Measurements from ENCODE around the gene YBX1. TPM values are rescaled to one million over a fixed set of nuclear protein-coding genes. Genes with fewer than 3 reads are reported as not detected.

YBX1 gene
- total RNA-seq, 2 experiments from 2014 or later, result 1,417 to 1,447 TPM

DNA sequence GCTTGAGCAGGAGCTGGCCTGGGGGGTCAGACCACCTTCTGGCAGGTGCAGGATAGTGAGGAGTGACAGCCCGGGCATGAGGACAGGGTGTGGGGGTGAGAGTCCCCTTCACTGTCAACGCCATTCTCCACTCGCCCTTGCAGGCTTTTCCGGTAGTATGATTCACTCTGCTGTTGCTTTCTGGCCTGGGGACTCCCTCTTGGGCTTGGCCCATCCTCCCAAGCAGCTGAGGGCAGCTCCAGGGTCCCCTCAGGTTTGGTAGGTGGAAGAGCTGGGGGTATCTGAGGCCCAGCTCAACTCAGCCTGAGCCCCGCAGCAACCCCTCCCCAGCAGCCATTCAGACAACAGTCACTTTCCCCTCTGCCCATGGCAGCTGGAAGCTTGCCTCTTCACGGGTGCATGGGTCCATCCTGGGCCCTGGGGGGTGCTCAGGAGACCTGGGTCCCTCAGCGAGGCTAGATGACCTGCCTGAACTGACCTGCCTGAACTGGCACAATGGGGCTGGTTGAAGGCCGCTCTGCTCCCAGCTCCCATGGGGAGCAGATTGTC is 56.5 kb downstream of the YBX1 start:
- POLR2A ChIA-PET, result interaction anchor here (1.3 kb wide), 1 partner anchor 20 kb away, joined by 4 read pairs; no protein-coding TSS in a partner anchor
- no peaks in the 10 kb centered on the region for H3K36me3 Mint-ChIP-seq (ENCODE audit: low read depth)
- H3K27me3 Mint-ChIP-seq, result no peaks in the 10 kb centered on the region

DNA sequence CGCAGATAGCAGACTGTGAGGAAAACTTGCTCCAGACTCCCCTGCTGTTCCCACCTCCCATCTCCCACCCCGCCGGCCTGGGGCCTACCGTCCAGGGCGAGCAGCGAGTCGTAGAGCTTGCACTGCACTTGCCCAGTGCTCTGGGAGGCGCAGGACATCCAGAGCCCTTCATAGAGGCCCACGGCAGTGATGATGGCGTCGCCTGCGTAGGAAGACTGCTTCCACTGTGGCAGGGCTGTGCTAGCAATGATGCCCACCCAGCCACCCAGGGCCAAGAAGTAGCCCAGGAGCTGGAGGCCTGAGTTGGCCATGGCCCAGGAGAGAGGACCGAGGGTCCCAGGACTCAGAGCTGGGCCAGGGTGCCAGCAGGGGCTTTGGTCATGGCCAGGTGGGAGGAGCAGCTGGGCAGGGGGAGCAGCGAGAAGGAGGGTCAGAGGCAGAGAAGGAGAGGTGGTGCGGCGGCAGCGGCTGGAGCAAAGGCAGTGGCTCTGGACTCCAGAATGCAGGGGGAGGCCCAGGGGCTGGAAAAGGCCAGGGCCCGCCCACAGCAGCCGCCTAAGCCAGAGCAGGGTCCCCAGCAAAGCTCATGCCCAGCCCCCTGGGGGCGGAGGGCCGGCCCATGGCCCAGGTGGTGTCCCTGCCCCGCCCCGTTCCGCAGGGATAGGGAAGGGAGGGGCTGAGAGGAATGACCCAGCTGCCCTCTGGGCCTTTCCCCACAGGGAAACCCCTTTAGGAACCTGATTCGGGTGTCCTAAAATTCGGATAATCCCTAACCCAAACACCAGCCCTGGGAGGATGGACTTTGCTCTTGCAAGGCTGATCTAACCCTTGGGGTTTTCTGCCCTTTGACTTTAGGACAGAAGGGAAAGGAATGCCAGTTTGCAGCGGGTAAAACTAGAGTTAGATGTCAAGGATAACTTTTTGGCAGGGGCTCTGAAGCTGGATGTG is 57.8 kb downstream of the YBX1 start, which contains the start of gene CLDN19:
Gene CLDN19 (minus strand): TSS at position 484 of the 948 bp plus-strand sequence. CDS start 173 bp downstream, at position 311.
- TF ChIP-seq, protein P1, sequence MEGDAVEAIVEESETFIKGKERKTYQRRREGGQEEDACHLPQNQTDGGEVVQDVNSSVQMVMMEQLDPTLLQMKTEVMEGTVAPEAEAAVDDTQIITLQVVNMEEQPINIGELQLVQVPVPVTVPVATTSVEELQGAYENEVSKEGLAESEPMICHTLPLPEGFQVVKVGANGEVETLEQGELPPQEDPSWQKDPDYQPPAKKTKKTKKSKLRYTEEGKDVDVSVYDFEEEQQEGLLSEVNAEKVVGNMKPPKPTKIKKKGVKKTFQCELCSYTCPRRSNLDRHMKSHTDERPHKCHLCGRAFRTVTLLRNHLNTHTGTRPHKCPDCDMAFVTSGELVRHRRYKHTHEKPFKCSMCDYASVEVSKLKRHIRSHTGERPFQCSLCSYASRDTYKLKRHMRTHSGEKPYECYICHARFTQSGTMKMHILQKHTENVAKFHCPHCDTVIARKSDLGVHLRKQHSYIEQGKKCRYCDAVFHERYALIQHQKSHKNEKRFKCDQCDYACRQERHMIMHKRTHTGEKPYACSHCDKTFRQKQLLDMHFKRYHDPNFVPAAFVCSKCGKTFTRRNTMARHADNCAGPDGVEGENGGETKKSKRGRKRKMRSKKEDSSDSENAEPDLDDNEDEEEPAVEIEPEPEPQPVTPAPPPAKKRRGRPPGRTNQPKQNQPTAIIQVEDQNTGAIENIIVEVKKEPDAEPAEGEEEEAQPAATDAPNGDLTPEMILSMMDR (IDR thresholded peaks at IDR 0.05), result no peak
- ChIA-PET CTCF (no interaction called here), POLR2A (interaction anchor here (0.7 to 1.3 kb wide), 2 partner anchors 18 to 57 kb away, joined by 3 to 4 read pairs; no protein-coding TSS in a partner anchor)
- Mint-ChIP-seq H3K9me3 (no peaks in the 10 kb centered on the region), H3K4me1 (ENCODE audit: low read depth) (peaks cover 7% of the 10 kb centered on the region), H3K27ac (no peak within 1 kb of the TSS), H3K27me3 (no peaks in the 10 kb centered on the region), H3K4me3 (no peak within 1 kb of the TSS), H3K36me3 (ENCODE audit: low read depth) (no peaks in the 10 kb centered on the region)
- DNase-seq (no peak), ATAC-seq (no peak)
- intact Hi-C loops (cut with micrococcal nuclease), result no loop called here

More for the DNA sequence above, 56.5 kb downstream of the YBX1 start:
- intact Hi-C loops (cut with micrococcal nuclease), result no loop called here
- no peak overlapping the region for H3K4me3 Mint-ChIP-seq
- CTCF ChIA-PET, result interaction anchor here (0.6 to 1.1 kb wide), 2 partner anchors 8 to 564 kb away, joined by 3 read pairs; no protein-coding TSS in a partner anchor
- H3K27ac Mint-ChIP-seq, result no peak overlapping the region
- TF ChIP-seq, protein P1 (IDR thresholded peaks at IDR 0.05), result no peak
- H3K4me1 Mint-ChIP-seq (ENCODE audit: low read depth), result peaks cover 7% of the 10 kb centered on the region
- ATAC-seq, result no peak
- no peaks in the 10 kb centered on the region for H3K9me3 Mint-ChIP-seq
- DNase-seq, result no peak

DNA sequence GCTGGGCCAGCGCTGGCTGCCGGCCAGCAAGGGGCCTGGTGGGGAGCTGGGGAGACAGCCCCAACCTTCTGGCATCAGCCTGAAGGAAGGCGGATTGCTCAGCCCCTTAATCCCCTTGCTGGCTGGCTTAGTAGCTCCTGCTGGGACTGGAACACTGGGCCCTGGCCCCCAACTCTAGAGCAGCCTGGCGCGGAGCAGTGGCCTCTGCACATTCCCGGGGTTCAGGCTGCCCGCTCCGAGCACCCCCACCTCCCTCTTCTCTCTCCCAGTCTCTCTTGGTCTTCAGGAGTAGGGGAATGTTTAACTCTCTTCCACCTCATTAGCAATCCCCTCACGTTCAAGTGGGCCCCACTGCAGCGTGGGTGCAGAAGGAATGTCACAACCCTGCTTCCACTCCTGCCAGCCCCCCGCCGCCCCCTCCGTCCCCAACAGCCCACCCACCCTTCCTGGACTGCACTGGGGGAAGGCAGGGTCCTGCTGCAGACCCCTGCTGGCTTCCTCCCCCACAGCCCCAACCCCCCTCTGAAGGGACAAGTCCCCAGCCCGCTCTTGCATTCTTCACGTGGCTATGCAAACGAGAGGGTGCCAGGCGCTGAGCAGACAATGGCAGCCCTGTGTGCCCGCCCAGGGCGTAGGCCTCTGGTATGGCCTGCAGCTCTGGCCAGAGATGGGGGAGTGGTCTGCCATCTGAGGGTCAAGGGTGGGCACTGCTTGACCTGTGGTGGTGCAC is 58.8 kb downstream of the YBX1 start:
- no peak for DNase-seq
- H3K9me3 Mint-ChIP-seq, result no peaks in the 10 kb centered on the region
- intact Hi-C loops (cut with micrococcal nuclease), result no loop called here
- H3K4me3 Mint-ChIP-seq, result no peak overlapping the region
- H3K4me1 Mint-ChIP-seq (ENCODE audit: low read depth), result peaks cover 7% of the 10 kb centered on the region
- ChIA-PET POLR2A (no interaction called here), CTCF (no interaction called here)
- H3K36me3 Mint-ChIP-seq (ENCODE audit: low read depth), result no peaks in the 10 kb centered on the region
- no peak for ATAC-seq
- H3K27me3 Mint-ChIP-seq, result no peaks in the 10 kb centered on the region
- TF ChIP-seq, protein P1 (IDR thresholded peaks at IDR 0.05), result no peak
- no peak overlapping the region for H3K27ac Mint-ChIP-seq

DNA sequence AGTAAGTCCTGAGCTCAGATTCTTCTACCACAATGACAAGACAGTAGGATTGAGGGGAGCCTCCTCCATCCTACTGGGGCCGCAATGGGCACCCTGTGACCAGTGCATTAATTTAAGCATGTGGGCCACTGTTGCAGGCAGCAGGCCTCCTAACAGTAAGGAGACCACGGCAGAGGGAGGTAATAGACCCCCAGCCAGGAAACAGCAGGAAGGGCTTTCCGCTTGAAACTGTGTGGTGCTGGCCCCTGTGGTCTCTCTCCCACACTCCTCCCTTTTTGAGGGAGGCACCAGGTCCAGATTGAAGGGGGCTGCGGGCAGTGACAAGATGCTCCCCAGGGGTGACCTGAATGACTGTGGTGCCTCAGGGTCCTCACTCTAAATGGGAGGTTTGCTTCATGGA is 59.5 kb downstream of the YBX1 start:
- Mint-ChIP-seq H3K4me3 (no peak overlapping the region), H3K27me3 (no peaks in the 10 kb centered on the region), H3K9me3 (no peaks in the 10 kb centered on the region), H3K36me3 (ENCODE audit: low read depth) (no peaks in the 10 kb centered on the region), H3K4me1 (ENCODE audit: low read depth) (peaks cover 7% of the 10 kb centered on the region), H3K27ac (no peak overlapping the region)
- ATAC-seq, result no peak
- TF ChIP-seq, protein P1 (IDR thresholded peaks at IDR 0.05), result no peak
- POLR2A ChIA-PET, result no interaction called here
- CTCF ChIA-PET, result no interaction called here
- intact Hi-C loops (cut with micrococcal nuclease), result no loop called here
- no peak for DNase-seq
